ENCODE data around the gene CRY2. TPM values are rescaled to one million over a fixed set of nuclear protein-coding genes. Genes with fewer than 3 reads are reported as not detected.
"Not testable (repeated sequence)": the region's sequence is repeated elsewhere in the genome, so short reads cannot be mapped to it uniquely, and the experiment has no call there.

Gene CRY2
- polyA plus RNA-seq, 1 experiment: 16.7 TPM

GRCh38 chr11:45820211-45820857 is 26.9 kb upstream of the CRY2 start:
- CTCF ChIA-PET: interaction anchor here (0.9 to 1.2 kb wide), 2 partner anchors 8 to 22 kb away, joined by 3 to 4 read pairs; no protein-coding TSS in a partner anchor
- POLR2A ChIA-PET: no interaction called here
- TF ChIP-seq CTCF (IDR thresholded peaks at IDR 0.05; ENCODE audit: insufficient read depth, low read depth, low read length): no peak
- Histone ChIP-seq H3K4me3 (ENCODE audit: low read depth, low read length) (no peak overlapping the region), H3K36me3 (ENCODE audit: control insufficient read depth, insufficient read depth, low read length) (no peaks in the 10 kb centered on the region), H3K27me3 (ENCODE audit: control insufficient read depth, insufficient read depth, low read length) (no peaks in the 10 kb centered on the region)
- no peak for DNase-seq (ENCODE audit: low read depth)

- CTCF ChIA-PET; H3K27me3 ChIP-seq (ENCODE audit: control insufficient read depth, insufficient read depth, low read length); H3K36me3 ChIP-seq (ENCODE audit: control insufficient read depth, insufficient read depth, low read length); H3K4me3 ChIP-seq (ENCODE audit: low read depth, low read length); POLR2A ChIA-PET; DNase-seq (ENCODE audit: low read depth): not testable (repeated sequence)
Measured at GRCh38 chr11:45826492-45826891, 20.8 kb upstream of the CRY2 start.

GRCh38 chr11:45827123-45827522 is 20.2 kb upstream of the CRY2 start:
- ChIA-PET CTCF (no interaction called here), POLR2A (no interaction called here)
- Histone ChIP-seq H3K4me3 (ENCODE audit: low read depth, low read length) (no peak overlapping the region), H3K27me3 (ENCODE audit: control insufficient read depth, insufficient read depth, low read length) (peaks cover 11% of the 10 kb centered on the region), H3K36me3 (ENCODE audit: control insufficient read depth, insufficient read depth, low read length) (no peaks in the 10 kb centered on the region)
- TF ChIP-seq CTCF (IDR thresholded peaks at IDR 0.05; ENCODE audit: insufficient read depth, low read depth, low read length): no peak
- DNase-seq (ENCODE audit: low read depth): no peak

- DNase-seq (ENCODE audit: low read depth): no peak
- no peak for TF ChIP-seq CTCF (IDR thresholded peaks at IDR 0.05; ENCODE audit: insufficient read depth, low read depth, low read length)
- H3K4me3 ChIP-seq (ENCODE audit: low read depth, low read length): no peak overlapping the region
- H3K36me3 ChIP-seq (ENCODE audit: control insufficient read depth, insufficient read depth, low read length): no peaks in the 10 kb centered on the region
- ChIA-PET POLR2A (no interaction called here), CTCF (interaction anchor here (0.9 to 1.5 kb wide), 2 partner anchors 9 to 14 kb away, joined by 3 to 7 read pairs; no protein-coding TSS in a partner anchor)
- H3K27me3 ChIP-seq (ENCODE audit: control insufficient read depth, insufficient read depth, low read length): peaks cover 11% of the 10 kb centered on the region
Measured at GRCh38 chr11:45828996-45829395, 18.3 kb upstream of the CRY2 start.

- TF ChIP-seq CTCF (IDR thresholded peaks at IDR 0.05; ENCODE audit: insufficient read depth, low read depth, low read length): no peak
- no peaks in the 10 kb centered on the region for H3K36me3 ChIP-seq (ENCODE audit: control insufficient read depth, insufficient read depth, low read length)
- no peak for DNase-seq (ENCODE audit: low read depth)
- peaks cover 11% of the 10 kb centered on the region for H3K27me3 ChIP-seq (ENCODE audit: control insufficient read depth, insufficient read depth, low read length)
- CTCF ChIA-PET: interaction anchor here (1.0 kb wide), 1 partner anchor 12 kb away, joined by 4 read pairs; no protein-coding TSS in a partner anchor
- no peak overlapping the region for H3K4me3 ChIP-seq (ENCODE audit: low read depth, low read length)
- POLR2A ChIA-PET: no interaction called here
Measured at GRCh38 chr11:45830596-45830995, 16.7 kb upstream of the CRY2 start.

All from BJ (cell line).